H1 (cell line): ENCODE results near the gene ATXN7L3B. TPM values are rescaled to one million over a fixed set of nuclear protein-coding genes. Genes with fewer than 3 reads are reported as not detected.

Experiments used
- CTCF ChIA-PET: fragments of 300-600 bp; sonication (Branson Sonifier 250); formaldehyde crosslinking; loops from one replicate; lab custom pipeline; 2021; ENCODE audit not compliant: partially characterized antibody; lab: Charles Lee
- POLR2A ChIA-PET: fragments of 300-600 bp; sonication (Branson Sonifier 250); formaldehyde crosslinking; loops from one replicate; lab custom pipeline; 2021; ENCODE audit warnings: inconsistent platforms; ENCODE audit not compliant: partially characterized antibody; lab: Charles Lee
- DNase-seq, 2 experiments: peaks; one replicate each; pipeline versions ENCODE4 v3.0.0 to v3.0.0-alpha.2; 2010 to 2022; ENCODE audit warnings: low spot score in 2 of 2, low read depth in 1 of 2, mixed read lengths in 1 of 2
- FAIRE-seq: peaks from 2 replicates; lab custom pipeline; 2011; peaks lifted over from hg19 to GRCh38; lab: Jason Lieb, UNC
- H2AFZ ChIP-seq: 2 replicates; pipeline ENCODE4 v1.8.1; 2012; ENCODE audit warnings: low read length, inconsistent platforms
- H2AK5ac ChIP-seq: 2 replicates; pipeline ENCODE4 v1.6.1; 2013; ENCODE audit warnings: low read depth, low read length
- H2BK120ac ChIP-seq: replicated peaks from 2 replicates; pipeline ENCODE3; 2013; ENCODE audit warnings: low read depth, low read length, inconsistent platforms
- H2BK12ac ChIP-seq: 2 replicates; pipeline ENCODE4 v1.6.1; 2013; ENCODE audit warnings: low read depth, low read length
- H2BK15ac ChIP-seq: 2 replicates; pipeline ENCODE4 v1.6.1; 2013; ENCODE audit warnings: low read length
- H2BK20ac ChIP-seq: 2 replicates; pipeline ENCODE4 v1.6.1; 2013; ENCODE audit warnings: low read length
- H2BK5ac ChIP-seq: 2 replicates; pipeline ENCODE4 v1.6.1; 2013; ENCODE audit warnings: low read depth, low read length
- H3K14ac ChIP-seq: 2 replicates; pipeline ENCODE4 v1.6.1; 2013; ENCODE audit warnings: inconsistent platforms; ENCODE audit not compliant: insufficient read length
- H3K18ac ChIP-seq: 2 replicates; pipeline ENCODE4 v1.6.1; 2013; ENCODE audit warnings: low read length; ENCODE audit errors: extremely low read depth
- H3K23ac ChIP-seq: 2 replicates; pipeline ENCODE4 v1.6.1; 2013; ENCODE audit warnings: inconsistent platforms; ENCODE audit not compliant: insufficient read length
- H3K23me2 ChIP-seq: 2 replicates; pipeline ENCODE4 v1.6.1; 2013; ENCODE audit warnings: low read depth, low read length
- H3K27ac ChIP-seq: 2 replicates; pipeline ENCODE4 v1.6.1; 2011; ENCODE audit warnings: low read depth, low read length, inconsistent platforms
- H3K27me3 ChIP-seq, 4 experiments: replicated peaks in 1 of 4; 1 replicate in 1 of 4; 2 replicates in 3 of 4; pipeline versions ENCODE4 v1.6.1 to v1.8.1; 2011 to 2013; ENCODE audit warnings: low read length in 3 of 4, mild to moderate bottlenecking in 3 of 4, inconsistent platforms in 2 of 4, mixed read lengths in 2 of 4, moderate library complexity in 1 of 4; ENCODE audit not compliant: control insufficient read depth in 3 of 4, insufficient read depth in 3 of 4; ENCODE audit errors: extremely low read depth in 1 of 4
- H3K36me3 ChIP-seq, 4 experiments: 2 replicates each; pipeline versions ENCODE4 v1.6.1 to v1.8.1; 2011 to 2013; ENCODE audit warnings: mild to moderate bottlenecking in 4 of 4, low read length in 3 of 4, moderate library complexity in 2 of 4, control low read depth in 1 of 4, inconsistent platforms in 1 of 4; ENCODE audit not compliant: insufficient read depth in 4 of 4, control insufficient read depth in 2 of 4
- H3K4ac ChIP-seq: replicated peaks from 2 replicates; pipeline ENCODE3; 2013; ENCODE audit warnings: low read length, low read depth, mixed read lengths, inconsistent platforms; ENCODE audit not compliant: insufficient read length
- H3K4me1 ChIP-seq, 4 experiments: replicated peaks in 1 of 4; 1 replicate in 1 of 4; 2 replicates in 3 of 4; pipeline versions ENCODE4 v1.6.1 to v1.8.1; 2011 to 2013; ENCODE audit warnings: low read length in 3 of 4, inconsistent platforms in 2 of 4, mixed read lengths in 1 of 4; ENCODE audit not compliant: insufficient read depth in 4 of 4, control insufficient read depth in 3 of 4
- H3K4me2 ChIP-seq, 2 experiments: 2 replicates each; pipeline versions ENCODE4 v1.6.1 to v1.8.1; 2011 to 2013; ENCODE audit warnings: low read depth in 2 of 2, low read length in 2 of 2, control low read depth in 1 of 2, inconsistent platforms in 1 of 2, mild to moderate bottlenecking in 1 of 2; ENCODE audit not compliant: insufficient read depth in 1 of 2
- H3K4me3 ChIP-seq, 4 experiments: fragments of 200-600, 300-600 bp in 1 of 4; sonication (generic), shearing (Covaris generic), sonication (Bioruptor Twin) in 1 of 4; 2 replicates each; pipeline versions ENCODE4 v1.5.1 to v1.8.1; 2011 to 2016; ENCODE audit warnings: low read length in 4 of 4, low read depth in 3 of 4, control low read depth in 2 of 4, inconsistent platforms in 2 of 4, mild to moderate bottlenecking in 2 of 4, mixed read lengths in 1 of 4, moderate library complexity in 1 of 4; ENCODE audit not compliant: insufficient read depth in 2 of 4; ENCODE audit errors: extremely low read depth in 1 of 4
- H3K56ac ChIP-seq: replicated peaks from 2 replicates; pipeline ENCODE3; 2013; ENCODE audit warnings: low read depth, mild to moderate bottlenecking, mixed read lengths, low read length, inconsistent platforms; ENCODE audit not compliant: insufficient read length
- H3K79me1 ChIP-seq: 2 replicates; pipeline ENCODE4 v1.6.1; 2013; ENCODE audit warnings: low read depth, low read length, control low read depth
- H3K79me2 ChIP-seq, 2 experiments: 2 replicates each; pipeline versions ENCODE4 v1.6.1 to v1.8.1; 2012 to 2013; ENCODE audit warnings: low read length in 2 of 2, mild to moderate bottlenecking in 2 of 2, inconsistent platforms in 1 of 2; ENCODE audit not compliant: insufficient read depth in 2 of 2, control insufficient read depth in 1 of 2
- H3K9ac ChIP-seq, 4 experiments: replicated peaks in 1 of 4; 1 replicate in 1 of 4; 2 replicates in 3 of 4; pipeline versions ENCODE4 v1.6.1 to v1.8.1; 2011 to 2013; ENCODE audit warnings: low read depth in 3 of 4, low read length in 3 of 4, control low read depth in 2 of 4, mild to moderate bottlenecking in 2 of 4, moderate library complexity in 2 of 4, inconsistent platforms in 1 of 4; ENCODE audit errors: extremely low read depth in 1 of 4
- H3K9me3 ChIP-seq, 2 experiments: 2 replicates each; pipeline versions ENCODE4 v1.6.1 to v1.8.1; 2012 to 2013; ENCODE audit warnings: mild to moderate bottlenecking in 2 of 2, moderate library complexity in 2 of 2, control low read depth in 1 of 2, inconsistent platforms in 1 of 2, low read depth in 1 of 2, low read length in 1 of 2, mixed read lengths in 1 of 2; ENCODE audit not compliant: insufficient read depth in 2 of 2
- H4K20me1 ChIP-seq, 2 experiments: replicated peaks in 1 of 2; 2 replicates each; pipeline versions ENCODE3 to v1.8.1; 2011 to 2013; ENCODE audit warnings: inconsistent platforms in 2 of 2, low read length in 2 of 2, mild to moderate bottlenecking in 1 of 2; ENCODE audit not compliant: insufficient read depth in 2 of 2, control insufficient read depth in 1 of 2
- H4K5ac ChIP-seq: 2 replicates; pipeline ENCODE4 v1.6.1; 2013; ENCODE audit warnings: low read length, low read depth, mixed read lengths, inconsistent platforms; ENCODE audit not compliant: insufficient read length
- H4K8ac ChIP-seq: 2 replicates; pipeline ENCODE4 v1.8.0; 2013; ENCODE audit warnings: mild to moderate bottlenecking, moderate library complexity, low read length, inconsistent platforms; ENCODE audit not compliant: insufficient read depth; ENCODE audit errors: extremely low read depth
- H4K91ac ChIP-seq: replicated peaks from 2 replicates; pipeline ENCODE3; 2013; ENCODE audit warnings: low read length, mixed read lengths, inconsistent platforms; ENCODE audit not compliant: insufficient read length
- ATF3 ChIP-seq: IDR thresholded peaks from 2 replicates; pipeline ENCODE4 v1.6.1; 2011; ENCODE audit warnings: low read depth, mild to moderate bottlenecking, low read length; ENCODE audit not compliant: insufficient read depth
- HDAC2 ChIP-seq, 2 experiments: fragments of 300-600 bp in 1 of 2; sonication (generic) in 1 of 2; IDR thresholded peaks; 2 replicates each; pipeline ENCODE4 v1.6.1; 2011 to 2012; ENCODE audit warnings: low read depth in 2 of 2, low read length in 2 of 2, mild to moderate bottlenecking in 2 of 2, moderate library complexity in 2 of 2, borderline replicate concordance in 1 of 2, inconsistent platforms in 1 of 2
- KDM5A ChIP-seq: fragments of 200-600 bp; IDR thresholded peaks from 2 replicates; pipeline ENCODE4 v1.7.1; 2012; ENCODE audit warnings: mild to moderate bottlenecking, low read length, inconsistent platforms, mixed read lengths
- MAFK ChIP-seq: IDR thresholded peaks from 2 replicates; pipeline ENCODE4 v1.6.1; 2012; ENCODE audit warnings: low read depth, mild to moderate bottlenecking, improper control_type of control experiment, low read length
- POU5F1 ChIP-seq: IDR thresholded peaks from 2 replicates; pipeline ENCODE4 v1.6.1; 2011; ENCODE audit warnings: low read depth, mild to moderate bottlenecking, low read length, moderate library complexity
- RXRA ChIP-seq: IDR thresholded peaks from 2 replicates; pipeline ENCODE4 v1.6.1; 2011; ENCODE audit warnings: low read depth, mild to moderate bottlenecking, low read length, moderate library complexity; ENCODE audit not compliant: insufficient read depth
- TAF1 ChIP-seq: IDR thresholded peaks from 2 replicates; pipeline ENCODE4 v1.6.1; 2011; ENCODE audit warnings: mild to moderate bottlenecking, low read depth, low read length
- TBP ChIP-seq: IDR thresholded peaks from 2 replicates; pipeline ENCODE4 v1.6.1; 2011; ENCODE audit warnings: low read depth, low read length, improper control_type of control experiment
- ZNF274 ChIP-seq: IDR thresholded peaks from 2 replicates; pipeline ENCODE4 v1.7.0; 2012; ENCODE audit warnings: low read length, borderline replicate concordance; ENCODE audit errors: extremely low read depth
- WGBS, 2 experiments: shearing (Covaris generic) in 1 of 2; methylation state at CpG; one replicate each; pipeline versions ENCODE4 v1.1.6 to v1.1.7; 2013 to 2015; ENCODE audit warnings: low lambda C conversion rate in 2 of 2, mixed read lengths in 2 of 2, inconsistent platforms in 1 of 2, low coverage in 1 of 2, missing lambda C conversion rate in 1 of 2; ENCODE audit not compliant: insufficient replicate concordance in 2 of 2, insufficient coverage in 1 of 2, insufficient read length in 1 of 2; ENCODE audit errors: extremely low coverage in 1 of 2, missing lambda C conversion rate in 1 of 2; 5-methylcytosine and 5-hydroxymethylcytosine counted together
- polyA plus RNA-seq, 7 experiments: library from polyadenylated mRNA; depleted of rRNA in 3 of 7; stranded (reverse) in 5 of 7; unstranded in 2 of 7; fragments of >200 nt in 5 of 7; fragments of 200-250 nt in 2 of 7; gene quantifications; 1 replicate in 5 of 7; 2 replicates in 1 of 7; 4 replicates in 1 of 7; pipeline versions ENCODE4 v1.2.1 to v1.2.3, GENCODE V29; 2011 to 2013; ENCODE audit warnings: missing spikeins in 2 of 7, mixed read lengths in 2 of 7
- total RNA-seq: library from RNA; stranded (reverse); fragmentation: NEBNext Ultra II Directional; extraction: Animal tissue kit (Norgen Biotek cat#: 25700); gene quantifications from 2 replicates; pipeline ENCODE4 v1.2.1, GENCODE V29; 2021

Gene ATXN7L3B
- total and polyA plus RNA-seq, 2 of the 8 experiments (the other 6 are each of a cell fraction or from before 2014, with no cell fraction given), result 23.7 to 39.9 TPM

- H4K8ac ChIP-seq, result no peak overlapping the region
- POLR2A ChIA-PET, result interaction anchor here (1.3 kb wide), 1 partner anchor 13 kb away, joined by 3 read pairs; the partner anchor contains the start of gene ATXN7L3B
- no peak overlapping the region for H4K91ac ChIP-seq
- no peak overlapping the region for H3K14ac ChIP-seq
- no peak for DNase-seq
- H3K4me1 ChIP-seq, result no peaks in the 10 kb centered on the region
- 99% methylated on average over 3 of the region's 3 CpGs; no CpG with 5 or more reads in 1 of the 2 experiments for WGBS, 2 experiments
- H3K27ac ChIP-seq, result no peak overlapping the region
- no peaks in the 10 kb centered on the region for H4K20me1 ChIP-seq
- H2BK12ac ChIP-seq, result no peak overlapping the region
- H3K9me3 ChIP-seq, result no peaks in the 10 kb centered on the region; a peak in 1 of 4 replicates
- H3K36me3 ChIP-seq, result no peaks in the 10 kb centered on the region
- no peak overlapping the region for H2BK20ac ChIP-seq
- H3K4me2 ChIP-seq, result no peak overlapping the region
- no peak overlapping the region for H4K5ac ChIP-seq
- CTCF ChIA-PET, result interaction anchor here (0.6 to 1.6 kb wide), 6 partner anchors 10 to 133 kb away, joined by 3 to 4 read pairs (median 3); no protein-coding TSS in a partner anchor
- no peak overlapping the region for H3K23ac ChIP-seq
- no peak overlapping the region for H2AK5ac ChIP-seq
- no peak overlapping the region for H3K56ac ChIP-seq
- no peaks in the 10 kb centered on the region for H3K79me1 ChIP-seq
- no peaks in the 10 kb centered on the region for H3K27me3 ChIP-seq
- no peak overlapping the region for H2BK120ac ChIP-seq
- no peak for FAIRE-seq
- no peak overlapping the region for H3K4ac ChIP-seq
- H3K23me2 ChIP-seq, result no peaks in the 10 kb centered on the region
- H3K9ac ChIP-seq, result no peak overlapping the region
- no peak overlapping the region for H3K4me3 ChIP-seq
- H2BK15ac ChIP-seq, result no peak overlapping the region
- TF ChIP-seq POU5F1, result no peak
- no peak for TF ChIP-seq TAF1
- TF ChIP-seq MAFK, result no peak
- no peak for TF ChIP-seq TBP
- TF ChIP-seq ZNF274, result no peak
- no peak for TF ChIP-seq ATF3
- TF ChIP-seq KDM5A, result no peak
- TF ChIP-seq RXRA, result no peak
- no peak for TF ChIP-seq HDAC2 (IDR thresholded peaks at IDR 0.05; ENCODE audit: borderline replicate concordance in 1 of 2, low read depth in 2 of 2, low read length in 2 of 2)
- H2BK5ac ChIP-seq, result no peak overlapping the region
- H2AFZ ChIP-seq, result no peak overlapping the region
- H3K79me2 ChIP-seq, result no peaks in the 10 kb centered on the region
- no peak overlapping the region for H3K18ac ChIP-seq
These were observed 13.7 kb downstream of the ATXN7L3B start for GRCh38 chr12:74551291-74551690.
